ENCODE results near the gene PLXNA1. TPM values are rescaled to one million over a fixed set of nuclear protein-coding genes. Genes with fewer than 3 reads are reported as not detected.

Gene PLXNA1
- total RNA-seq, 1 donor from 2014 or later: 23.8 TPM

DNA sequence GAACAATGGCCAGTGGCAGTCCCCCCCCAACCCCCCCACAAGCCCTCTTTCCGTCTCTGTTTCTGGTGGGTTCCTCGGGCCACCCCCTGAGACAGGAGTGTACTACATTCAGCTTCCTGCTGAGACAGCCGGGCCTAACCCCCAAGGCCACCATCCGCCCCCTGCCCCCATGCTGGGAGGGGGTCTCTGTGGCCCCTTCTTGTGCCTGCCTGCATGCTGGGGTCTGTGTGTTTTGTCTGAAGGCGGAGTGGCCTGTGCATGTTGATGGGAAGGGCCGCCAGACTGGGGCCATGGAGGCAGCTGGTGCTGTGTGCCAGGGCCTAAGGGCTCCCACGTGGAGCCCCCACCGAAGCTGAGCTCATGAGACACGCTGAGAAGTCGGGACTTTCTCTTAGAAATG is 26.6 kb downstream of the PLXNA1 start:
- intact Hi-C loops (cut with micrococcal nuclease): no loop called here
- DNase-seq (no peak), ATAC-seq (no peak)

DNA sequence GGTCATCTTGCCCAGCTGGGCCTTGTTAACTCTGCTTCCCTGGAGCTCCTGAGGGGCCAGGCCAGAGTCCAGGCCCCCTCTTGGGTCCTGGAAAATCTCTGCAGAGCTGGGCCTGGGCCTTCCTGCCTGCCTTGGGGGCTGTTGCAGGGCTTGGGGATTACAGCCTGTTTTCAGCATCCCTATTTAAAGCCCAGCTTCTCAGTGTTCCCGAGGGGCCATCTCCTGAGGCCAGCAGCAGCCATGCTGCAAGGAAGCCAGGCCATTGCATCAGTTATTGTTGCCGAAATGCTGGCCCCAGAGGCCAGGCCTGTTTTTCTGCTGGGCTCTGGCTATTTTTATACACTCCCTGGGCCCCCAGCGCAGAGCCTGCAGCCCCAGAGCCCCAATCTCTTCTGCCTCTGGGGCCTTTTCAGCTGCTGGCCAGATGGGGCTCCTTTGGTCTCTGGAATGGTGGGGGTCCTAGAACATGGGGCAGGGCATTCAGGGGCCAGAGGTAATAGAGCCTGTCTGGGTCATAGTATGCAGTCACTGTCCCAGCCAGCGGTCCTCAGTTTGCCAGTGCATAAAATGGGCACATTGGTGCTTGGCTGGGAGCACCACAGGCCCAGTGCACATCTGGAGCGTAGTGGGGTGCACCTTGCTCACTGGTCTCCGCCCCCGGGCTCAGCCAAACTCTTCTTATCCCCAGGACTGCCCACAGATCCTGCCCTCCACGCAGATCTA is 28.5 kb downstream of the PLXNA1 start:
- intact Hi-C loops (cut with micrococcal nuclease): no loop called here
- ATAC-seq (peak; percentile 68), DNase-seq (peak; percentile 62)

DNA sequence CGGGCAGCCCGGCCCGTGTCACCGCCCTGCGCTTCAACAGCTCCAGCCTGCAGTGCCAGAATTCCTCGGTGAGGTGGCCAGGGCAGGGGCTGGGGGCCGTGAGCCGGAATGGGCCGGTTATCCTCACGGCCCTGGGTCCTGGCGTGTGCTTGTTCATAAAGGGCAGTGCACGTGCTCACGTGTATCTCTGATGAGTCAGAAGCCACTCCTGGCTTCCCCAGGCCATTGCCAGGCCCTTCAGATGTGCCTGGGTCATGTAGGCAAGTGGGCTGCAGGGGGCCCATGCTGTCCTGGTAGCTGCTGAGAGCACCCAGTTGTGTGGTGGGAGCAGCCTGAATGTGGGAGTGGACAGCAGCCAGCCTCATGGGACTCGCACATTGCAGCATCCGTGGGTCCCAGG is 29.2 kb downstream of the PLXNA1 start:
- intact Hi-C loops (cut with micrococcal nuclease): no loop called here
- ATAC-seq (no peak), DNase-seq (no peak)

DNA sequence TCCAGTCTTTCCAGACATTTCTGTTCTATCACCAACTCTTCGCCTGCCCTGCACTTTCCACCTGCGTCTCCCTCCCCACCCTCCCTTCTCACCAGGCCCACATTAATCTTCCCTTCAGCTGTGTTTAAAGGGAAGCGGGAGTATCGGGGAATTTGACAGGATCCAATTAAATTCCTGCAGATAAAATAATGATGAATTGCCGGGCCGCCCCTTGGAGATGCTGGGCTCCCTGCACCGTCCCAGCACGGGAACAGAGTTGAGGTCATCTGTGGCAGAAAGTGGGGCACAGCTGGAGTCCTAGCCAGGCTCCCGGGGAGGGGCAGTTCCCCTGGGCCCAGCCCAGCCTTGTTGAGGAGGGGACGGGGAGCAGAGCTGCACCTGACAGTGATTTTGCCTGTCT is 30.3 kb downstream of the PLXNA1 start:
- DNase-seq (no peak), ATAC-seq (no peak)
- intact Hi-C loops (cut with micrococcal nuclease): no loop called here

DNA sequence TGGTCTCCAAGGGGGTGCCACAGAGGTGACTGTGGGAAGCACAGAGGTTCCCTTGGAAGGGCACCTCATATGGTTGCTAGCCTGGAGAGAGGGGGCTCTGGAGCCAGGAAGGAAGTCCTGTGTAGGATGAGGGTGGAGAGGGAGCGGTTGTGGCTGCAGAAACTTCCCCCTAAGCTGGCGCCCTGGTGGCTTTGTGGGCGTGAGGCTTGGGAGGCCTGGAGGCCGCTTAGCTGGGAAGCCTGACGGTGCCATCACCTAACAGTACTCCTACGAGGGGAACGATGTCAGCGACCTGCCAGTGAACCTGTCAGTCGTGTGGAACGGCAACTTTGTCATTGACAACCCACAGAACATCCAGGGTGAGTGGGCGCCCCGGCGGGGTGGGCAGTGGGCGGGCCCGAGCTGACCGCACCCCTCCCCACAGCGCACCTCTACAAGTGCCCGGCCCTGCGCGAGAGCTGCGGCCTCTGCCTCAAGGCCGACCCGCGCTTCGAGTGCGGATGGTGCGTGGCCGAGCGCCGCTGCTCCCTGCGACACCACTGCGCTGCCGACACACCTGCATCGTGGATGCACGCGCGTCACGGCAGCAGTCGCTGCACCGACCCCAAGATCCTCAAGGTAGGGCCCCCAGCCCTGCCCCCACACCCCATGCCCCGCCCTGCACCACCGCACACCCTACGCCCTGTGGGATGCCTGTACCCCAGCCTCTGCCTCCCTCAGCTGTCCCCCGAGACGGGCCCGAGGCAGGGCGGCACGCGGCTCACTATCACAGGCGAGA is 31.0 kb downstream of the PLXNA1 start:
- intact Hi-C loops (cut with micrococcal nuclease): no loop called here
- no peak for ATAC-seq
- no peak for DNase-seq

DNA sequence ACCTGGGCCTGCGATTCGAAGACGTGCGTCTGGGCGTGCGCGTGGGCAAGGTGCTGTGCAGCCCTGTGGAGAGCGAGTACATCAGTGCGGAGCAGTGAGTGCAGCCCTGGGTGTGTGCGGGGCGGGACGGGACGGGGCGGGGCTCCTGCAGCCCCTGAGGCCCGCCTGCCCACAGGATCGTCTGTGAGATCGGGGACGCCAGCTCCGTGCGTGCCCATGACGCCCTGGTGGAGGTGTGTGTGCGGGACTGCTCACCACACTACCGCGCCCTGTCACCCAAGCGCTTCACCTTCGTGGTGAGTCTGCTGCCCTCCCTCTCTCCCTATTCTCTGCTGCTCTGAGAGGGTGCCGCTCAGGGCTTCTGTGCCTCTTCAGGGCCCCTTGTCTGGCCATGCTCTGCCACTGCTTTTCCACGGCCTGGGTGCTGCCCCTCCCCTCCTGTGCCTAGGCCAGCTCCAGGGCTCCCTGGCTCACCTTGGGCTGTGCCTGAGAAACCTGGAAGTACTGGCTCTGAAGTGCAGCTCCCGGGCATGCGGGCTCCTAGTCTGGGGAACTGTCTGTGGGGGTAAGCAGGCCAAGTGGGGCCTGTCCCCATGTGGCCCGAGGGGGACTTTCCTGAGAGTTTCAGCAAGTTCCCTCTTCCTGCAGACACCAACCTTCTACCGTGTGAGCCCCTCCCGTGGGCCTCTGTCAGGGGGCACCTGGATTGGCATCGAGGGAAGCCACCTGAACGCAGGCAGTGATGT is 31.8 kb downstream of the PLXNA1 start:
- ATAC-seq: no peak

DNA sequence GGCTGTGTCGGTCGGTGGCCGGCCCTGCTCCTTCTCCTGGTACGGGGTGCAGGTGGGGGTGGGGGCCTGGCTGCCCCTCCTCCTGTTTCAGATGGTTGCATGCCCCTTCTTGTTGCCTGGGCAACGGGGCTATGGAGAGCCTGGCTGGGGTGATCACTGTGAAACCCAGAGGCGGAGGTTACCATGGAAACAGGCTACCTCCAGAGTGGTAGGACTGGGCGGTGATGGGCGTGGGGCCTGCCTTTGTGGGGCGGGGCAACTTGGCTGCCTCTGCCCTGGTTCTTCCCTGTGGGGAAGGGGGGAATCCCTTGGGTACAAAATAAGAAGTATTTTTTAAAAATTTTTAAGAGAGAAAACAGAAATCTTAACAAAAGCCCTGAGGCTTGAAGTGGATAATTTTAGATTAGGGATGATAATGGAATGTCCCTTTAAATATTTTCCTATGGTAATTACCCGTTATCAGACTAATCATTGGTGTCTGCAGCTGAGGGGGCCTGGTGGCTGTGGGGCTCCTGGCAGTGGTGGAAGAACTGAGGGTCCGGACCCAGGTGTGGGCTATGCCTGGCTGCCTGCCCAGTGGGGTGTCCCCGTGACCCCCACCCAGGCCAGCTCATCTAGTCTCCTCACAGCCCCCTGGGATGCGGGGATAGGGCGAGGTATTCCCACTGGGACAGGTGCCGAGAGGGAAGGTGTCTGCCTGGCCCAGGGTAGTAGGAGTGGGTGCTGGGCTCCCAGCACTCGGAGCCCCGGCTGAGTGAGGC is 32.5 kb downstream of the PLXNA1 start:
- ATAC-seq: no peak
- no peak for DNase-seq
- intact Hi-C loops (cut with micrococcal nuclease): no loop called here

More for the DNA sequence above, 31.8 kb downstream of the PLXNA1 start:
- no peak for DNase-seq
- intact Hi-C loops (cut with micrococcal nuclease): no loop called here

DNA sequence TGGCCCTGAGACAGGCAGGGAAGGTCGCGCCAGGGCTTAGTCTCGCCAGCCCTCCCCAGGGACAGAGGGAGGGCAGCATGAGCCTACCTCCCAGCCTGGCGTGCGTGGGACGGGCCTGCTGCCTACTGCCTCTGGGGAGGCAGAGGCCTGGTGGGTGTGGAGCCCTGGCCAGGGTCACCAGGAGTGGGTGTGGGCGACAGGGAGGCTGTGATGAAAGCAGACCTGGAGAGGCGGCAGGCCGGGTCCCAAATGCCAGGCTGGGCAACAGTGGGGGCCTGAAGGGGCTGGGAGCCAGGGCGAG is 33.1 kb downstream of the PLXNA1 start:
- intact Hi-C loops (cut with micrococcal nuclease): no loop called here
- no peak for ATAC-seq

DNA sequence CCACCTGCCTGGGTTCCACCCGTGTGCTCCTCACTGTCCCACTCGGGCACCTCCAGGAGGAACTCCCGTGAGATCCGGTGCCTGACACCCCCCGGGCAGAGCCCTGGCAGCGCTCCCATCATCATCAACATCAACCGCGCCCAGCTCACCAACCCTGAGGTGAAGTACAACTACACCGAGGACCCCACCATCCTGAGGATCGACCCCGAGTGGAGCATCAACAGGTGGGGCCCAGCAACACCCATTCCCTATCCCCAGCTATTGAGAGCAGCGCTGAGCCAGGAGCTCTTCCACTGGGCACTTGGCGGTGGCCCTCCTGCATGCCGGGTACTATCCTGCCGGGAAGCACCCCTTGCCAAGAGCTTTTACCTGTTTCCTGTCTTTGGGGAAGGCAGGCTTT is 33.5 kb downstream of the PLXNA1 start:
- intact Hi-C loops (cut with micrococcal nuclease): no loop called here
- no peak for ATAC-seq
- no peak for DNase-seq

More for the DNA sequence above, 33.1 kb downstream of the PLXNA1 start:
- no peak for DNase-seq

DNA sequence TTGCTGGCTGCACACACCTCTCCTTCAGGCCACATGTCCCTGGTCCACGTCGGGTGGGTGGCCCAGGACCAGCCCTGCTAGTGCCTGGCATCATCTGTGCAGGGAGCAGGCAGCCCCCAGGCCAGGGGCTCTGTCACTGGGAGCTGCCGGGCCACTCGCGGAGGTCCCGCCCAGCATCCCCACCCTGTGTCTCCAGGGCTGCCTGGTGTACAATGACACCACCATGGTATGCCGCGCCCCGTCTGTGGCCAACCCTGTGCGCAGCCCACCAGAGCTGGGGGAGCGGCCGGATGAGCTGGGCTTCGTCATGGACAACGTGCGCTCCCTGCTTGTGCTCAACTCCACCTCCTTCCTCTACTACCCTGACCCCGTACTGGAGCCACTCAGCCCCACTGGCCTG is 34.3 kb downstream of the PLXNA1 start:
- DNase-seq (no peak), ATAC-seq (no peak)
- intact Hi-C loops (cut with micrococcal nuclease): no loop called here

DNA sequence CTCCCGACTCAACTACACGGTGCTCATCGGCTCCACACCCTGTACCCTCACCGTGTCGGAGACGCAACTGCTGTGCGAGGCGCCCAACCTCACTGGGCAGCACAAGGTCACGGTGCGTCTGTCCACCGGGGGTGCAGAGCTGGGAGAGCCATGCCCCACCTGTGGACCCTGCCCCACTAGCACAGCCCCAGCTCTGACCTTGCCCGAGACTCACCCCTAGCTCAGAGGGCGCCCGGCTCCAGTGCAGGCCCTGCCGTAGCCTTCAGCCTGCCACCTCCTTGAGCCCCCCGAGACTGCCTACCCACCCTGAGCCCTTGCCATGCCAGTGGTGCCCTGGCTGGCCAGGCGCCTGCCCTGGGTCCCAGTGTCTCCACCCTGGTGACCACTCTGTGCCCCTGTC is 34.9 kb downstream of the PLXNA1 start:
- no peak for DNase-seq
- intact Hi-C loops (cut with micrococcal nuclease): no loop called here
- ATAC-seq: no peak

DNA sequence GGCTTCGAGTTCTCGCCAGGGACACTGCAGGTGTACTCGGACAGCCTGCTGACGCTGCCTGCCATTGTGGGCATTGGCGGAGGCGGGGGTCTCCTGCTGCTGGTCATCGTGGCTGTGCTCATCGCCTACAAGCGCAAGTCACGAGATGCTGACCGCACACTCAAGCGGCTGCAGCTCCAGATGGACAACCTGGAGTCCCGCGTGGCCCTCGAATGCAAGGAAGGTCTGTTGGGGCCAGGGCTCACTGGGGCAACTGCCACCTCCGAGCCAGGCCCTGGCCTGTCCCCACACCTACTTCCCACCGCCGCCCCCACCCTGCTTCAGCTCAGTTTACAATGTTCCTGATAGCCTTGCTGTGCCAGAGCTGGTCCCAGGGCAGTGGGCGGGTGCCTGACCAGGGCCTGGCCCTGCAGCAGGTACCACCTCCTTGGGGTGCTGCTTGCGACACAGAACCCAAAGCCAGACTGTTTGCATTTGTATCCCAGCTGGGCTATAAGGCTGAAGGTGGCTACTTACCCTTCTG is 35.5 kb downstream of the PLXNA1 start:
- no peak for DNase-seq
- ATAC-seq: no peak
- intact Hi-C loops (cut with micrococcal nuclease): no loop called here

DNA sequence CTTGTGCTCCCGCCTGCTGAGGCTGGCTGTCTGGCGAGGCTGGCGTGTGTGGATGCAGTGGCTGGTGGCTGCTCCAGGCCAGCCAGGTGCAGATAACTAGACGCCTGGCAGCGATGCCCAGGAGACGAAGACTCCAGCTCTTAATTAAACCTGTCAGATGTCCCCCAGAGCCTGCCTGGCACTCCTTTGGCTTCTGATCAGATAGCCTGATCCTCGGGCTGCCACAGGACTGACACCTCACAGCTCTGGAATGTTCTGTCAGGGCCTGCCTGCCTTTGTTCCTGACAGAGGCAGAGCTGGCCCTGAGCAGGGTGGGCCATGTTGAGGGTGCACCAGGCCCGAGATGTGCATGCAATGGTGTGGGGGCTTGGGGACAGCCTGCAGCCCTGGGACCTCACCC is 36.5 kb downstream of the PLXNA1 start:
- ATAC-seq: no peak
- DNase-seq: no peak
- intact Hi-C loops (cut with micrococcal nuclease): no loop called here

DNA sequence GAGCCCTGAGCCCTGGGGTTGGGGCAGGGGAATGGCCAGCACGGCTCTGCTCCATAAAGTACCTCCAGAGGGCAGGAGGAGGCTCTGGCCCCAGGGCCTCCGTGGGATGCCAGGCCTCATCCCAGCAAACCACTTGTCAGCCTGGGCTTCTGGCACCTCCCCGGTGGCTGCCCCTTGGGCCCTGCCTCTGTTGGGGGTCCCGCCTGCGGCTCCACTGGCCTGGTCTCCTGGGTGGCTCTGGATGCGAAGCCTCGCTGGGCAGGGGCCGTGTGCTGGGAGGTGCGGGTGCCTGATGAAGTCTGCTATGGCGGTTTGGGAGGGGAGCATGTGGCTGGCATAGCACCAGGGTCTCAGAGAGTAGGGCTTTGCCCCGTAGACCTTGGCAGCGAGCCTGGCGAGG is 37.6 kb downstream of the PLXNA1 start:
- intact Hi-C loops (cut with micrococcal nuclease): no loop called here

DNA sequence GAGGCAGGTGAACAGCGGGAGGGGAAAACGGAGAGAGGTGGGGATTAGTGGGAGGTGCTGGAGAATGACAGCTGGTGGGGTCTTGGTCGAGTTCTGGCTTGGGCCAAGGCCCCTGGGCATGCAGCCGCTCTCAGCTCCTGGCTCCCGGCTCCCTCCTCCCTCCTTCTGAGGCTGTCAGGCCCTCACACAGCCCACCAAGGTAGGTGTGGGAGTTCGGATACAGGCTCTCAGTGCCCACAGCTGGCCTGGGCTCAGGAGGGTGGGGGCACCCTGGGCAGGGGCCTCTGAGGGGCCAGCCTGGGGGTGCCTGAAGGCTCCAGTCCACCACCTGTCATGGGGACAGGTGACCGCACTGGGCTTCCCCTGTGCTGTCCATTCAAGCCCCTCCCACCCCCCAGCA is 39.9 kb downstream of the PLXNA1 start:
- intact Hi-C loops (cut with micrococcal nuclease): no loop called here
- ATAC-seq (no peak), DNase-seq (no peak)

More for the DNA sequence above, 37.6 kb downstream of the PLXNA1 start:
- no peak for DNase-seq
- no peak for ATAC-seq

DNA sequence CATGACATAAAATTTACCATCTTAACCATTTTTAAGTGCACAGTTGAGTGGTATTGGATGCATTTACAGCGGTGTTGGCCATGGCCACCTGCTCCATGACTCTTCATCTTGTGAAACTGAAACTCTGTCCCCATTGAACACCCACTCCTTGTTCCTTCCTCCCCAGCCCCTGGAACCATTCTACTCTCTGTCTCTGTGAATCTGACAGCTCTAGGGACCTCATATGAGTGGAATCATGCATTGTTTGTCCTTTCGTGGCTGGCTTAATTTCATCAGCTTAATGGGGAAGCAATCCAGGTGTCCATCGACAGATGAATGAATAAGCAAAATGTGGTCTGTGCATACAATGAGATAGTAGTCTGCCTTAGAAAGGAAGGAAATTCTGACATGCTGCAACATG is 42.5 kb downstream of the PLXNA1 start:
- intact Hi-C loops (cut with micrococcal nuclease): no loop called here
- DNase-seq: no peak
- ATAC-seq: no peak

DNA sequence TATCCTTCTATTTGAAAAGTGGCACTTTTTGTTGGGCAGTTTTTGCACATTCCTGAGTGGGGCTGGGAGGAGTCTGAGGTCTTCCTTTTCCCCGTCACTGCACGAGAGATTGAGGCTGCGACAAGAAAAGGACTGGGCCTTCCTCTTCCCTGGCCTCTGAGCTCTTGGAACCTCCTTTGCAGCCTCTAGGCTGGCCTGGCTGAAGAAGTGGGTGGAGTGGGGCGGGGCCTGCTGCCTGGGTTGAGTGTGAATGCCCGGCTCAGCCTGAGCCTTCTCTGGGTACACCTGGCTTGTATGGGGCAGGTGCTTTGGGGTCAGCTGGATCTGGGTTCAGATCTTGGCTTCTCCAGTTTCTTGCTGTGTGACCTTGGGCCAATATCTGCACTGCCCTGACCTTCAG is 43.1 kb downstream of the PLXNA1 start:
- intact Hi-C loops (cut with micrococcal nuclease): no loop called here
- no peak for DNase-seq

DNA sequence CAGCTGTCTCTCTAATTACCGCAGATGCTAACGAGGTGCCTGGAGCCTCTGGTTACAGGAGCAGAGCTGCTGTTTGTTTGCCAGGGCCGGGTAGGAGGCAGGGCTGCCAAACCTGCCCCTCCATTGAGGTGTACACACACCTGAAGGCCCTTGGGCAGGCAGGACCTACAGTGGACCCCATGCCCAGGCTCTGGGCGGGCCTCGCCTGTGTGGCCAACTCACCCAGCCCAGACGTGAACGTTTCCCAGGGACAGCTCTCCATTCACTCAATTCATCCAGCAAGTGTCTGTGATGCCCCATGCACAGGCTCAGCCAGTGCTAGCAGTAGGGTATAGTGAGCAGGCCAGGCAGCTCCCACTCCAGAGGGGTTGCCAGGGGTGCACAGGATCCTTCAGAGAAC is 43.7 kb downstream of the PLXNA1 start:
- DNase-seq (no peak), ATAC-seq (no peak)
- intact Hi-C loops (cut with micrococcal nuclease): no loop called here

More for the DNA sequence above, 43.1 kb downstream of the PLXNA1 start:
- ATAC-seq: no peak

DNA sequence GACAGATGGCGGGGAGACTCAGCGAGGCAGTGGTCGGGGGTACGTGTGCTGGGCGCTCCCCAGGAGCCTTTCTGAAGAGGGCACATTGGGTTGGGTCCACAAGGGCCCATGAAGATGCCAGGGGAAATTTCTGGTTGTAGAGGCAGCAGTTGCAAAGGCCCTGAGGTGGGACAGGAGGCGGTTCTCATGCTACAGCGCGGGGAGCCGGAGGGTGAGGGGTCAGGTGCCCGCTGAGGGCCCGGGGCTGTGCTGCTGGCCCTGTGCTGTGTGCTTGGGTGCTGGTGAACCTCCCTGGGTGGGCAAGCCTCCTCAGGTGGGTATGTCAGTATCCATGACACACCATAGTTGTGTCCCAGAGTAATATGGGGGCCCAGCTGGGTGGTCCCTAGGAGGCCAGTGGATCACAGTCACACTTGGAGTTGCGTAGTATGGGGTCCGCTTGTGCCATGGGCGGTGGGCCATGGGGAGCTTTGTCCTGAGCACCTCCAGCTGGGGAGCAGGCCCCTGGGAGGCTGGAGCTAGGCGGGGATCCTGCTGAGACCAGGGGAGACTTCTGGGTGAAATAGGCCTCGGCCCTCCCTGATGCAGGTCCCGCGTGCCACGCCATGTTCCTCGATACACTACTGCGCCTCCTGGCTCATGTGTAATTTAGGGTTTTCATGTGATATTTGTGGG is 44.3 kb downstream of the PLXNA1 start:
- ATAC-seq (no peak), DNase-seq (no peak)
- intact Hi-C loops (cut with micrococcal nuclease): no loop called here
